Measurements from ENCODE around the gene SLC16A7. TPM values are rescaled to one million over a fixed set of nuclear protein-coding genes. Genes with fewer than 3 reads are reported as not detected.
"Not testable (repeated sequence)": the region's sequence is repeated elsewhere in the genome, so short reads cannot be mapped to it uniquely, and the experiment has no call there.

Gene SLC16A7
- total RNA-seq, 2 donors from 2014 or later: 29.2 to 41.8 TPM

- DNase-seq (ENCODE audit: low spot score in 2 of 2); ATAC-seq; H3K27ac Mint-ChIP-seq: not testable (repeated sequence)
- Mint-ChIP-seq H3K36me3 (peaks cover 39 to 62% of the 10 kb centered on the region in 2 donors), H3K9me3 (peaks cover 11 to 15% of the 10 kb centered on the region in 2 donors)
Measured at GRCh38 chr12:59612823-59613434, 17.1 kb downstream of the SLC16A7 start.

GRCh38 chr12:59615392-59616165 lies 19.8 kb downstream of the SLC16A7 start:
- DNase-seq (ENCODE audit: low spot score in 2 of 2): no peak
- Mint-ChIP-seq H3K36me3 (peaks cover 30 to 40% of the 10 kb centered on the region in 2 donors), H3K27ac (no peak overlapping the region), H3K9me3 (peaks cover 10 to 11% of the 10 kb centered on the region in 2 donors)
- no peak for ATAC-seq

GRCh38 chr12:59619461-59620240 lies 23.8 kb downstream of the SLC16A7 start:
- ATAC-seq: peak; percentile 33 to 51
- Mint-ChIP-seq H3K36me3 (no peaks in the 10 kb centered on the region), H3K27ac (no peak overlapping the region), H3K9me3 (peaks cover 0 to 4% of the 10 kb centered on the region in 2 donors)
- no peak for DNase-seq (ENCODE audit: low spot score in 2 of 2)

GRCh38 chr12:59620326-59620725 lies 24.5 kb downstream of the SLC16A7 start:
- DNase-seq (ENCODE audit: low spot score in 2 of 2) (no peak), ATAC-seq (no peak)
- Mint-ChIP-seq H3K27ac (no peak overlapping the region), H3K36me3 (no peaks in the 10 kb centered on the region), H3K9me3 (peaks cover 0 to 4% of the 10 kb centered on the region in 2 donors)

GRCh38 chr12:59624732-59625460 lies 29.1 kb downstream of the SLC16A7 start:
- ATAC-seq (no peak), DNase-seq (ENCODE audit: low spot score in 2 of 2) (no peak)
- Mint-ChIP-seq H3K36me3 (peaks cover under 1 to 11% of the 10 kb centered on the region in 2 donors), H3K27ac (no peak overlapping the region), H3K9me3 (peaks cover 0 to 7% of the 10 kb centered on the region in 2 donors)

- ATAC-seq (peak; percentile 77 to 82), DNase-seq (ENCODE audit: low spot score in 2 of 2) (no peak)
- Mint-ChIP-seq H3K36me3 (peaks cover 5 to 16% of the 10 kb centered on the region in 2 donors), H3K27ac (peak overlapping the region in 1 of 2 donors; percentile 19), H3K9me3 (peaks cover 0 to 6% of the 10 kb centered on the region in 2 donors)
Measured at GRCh38 chr12:59626382-59626781, 30.6 kb downstream of the SLC16A7 start.

GRCh38 chr12:59627582-59627981 lies 31.8 kb downstream of the SLC16A7 start:
- Mint-ChIP-seq H3K9me3 (peaks cover 3 to 13% of the 10 kb centered on the region in 2 donors), H3K27ac (no peak overlapping the region), H3K36me3 (peaks cover 10 to 28% of the 10 kb centered on the region in 2 donors)
- ATAC-seq (peak; percentile 56 to 81), DNase-seq (ENCODE audit: low spot score in 2 of 2) (no peak)

GRCh38 chr12:59629890-59630289 lies 34.1 kb downstream of the SLC16A7 start:
- peaks cover 10 to 33% of the 10 kb centered on the region in 2 donors for H3K36me3 Mint-ChIP-seq
- no peak for DNase-seq (ENCODE audit: low spot score in 2 of 2)
- no peak overlapping the region for H3K27ac Mint-ChIP-seq
- H3K9me3 Mint-ChIP-seq: peaks cover 3 to 13% of the 10 kb centered on the region in 2 donors
- peak; percentile 34 to 36 for ATAC-seq

- peaks cover 3 to 13% of the 10 kb centered on the region in 2 donors for H3K9me3 Mint-ChIP-seq
- H3K36me3 Mint-ChIP-seq: peaks cover 10 to 31% of the 10 kb centered on the region in 2 donors
- DNase-seq (ENCODE audit: low spot score in 2 of 2) (no peak), ATAC-seq (no peak)
- no peak overlapping the region for H3K27ac Mint-ChIP-seq
Measured at GRCh38 chr12:59632408-59632807, 36.6 kb downstream of the SLC16A7 start.

GRCh38 chr12:59634254-59634653 lies 38.4 kb downstream of the SLC16A7 start:
- DNase-seq (ENCODE audit: low spot score in 2 of 2) (no peak), ATAC-seq (peak in 1 of 2 donors; percentile 35)
- peaks cover 10 to 40% of the 10 kb centered on the region in 2 donors for H3K36me3 Mint-ChIP-seq
- H3K27ac Mint-ChIP-seq: no peak overlapping the region
- H3K9me3 Mint-ChIP-seq: peaks cover 3 to 13% of the 10 kb centered on the region in 2 donors

- Mint-ChIP-seq H3K9me3 (peaks cover 0 to 1% of the 10 kb centered on the region in 2 donors), H3K27ac (peak overlapping the region; percentile 36 to 48), H3K36me3 (peaks cover 2 to 33% of the 10 kb centered on the region in 2 donors)
- ATAC-seq (peak in 1 of 2 donors; percentile 62), DNase-seq (ENCODE audit: low spot score in 2 of 2) (no peak)
Measured at GRCh38 chr12:59636945-59637691, 41.3 kb downstream of the SLC16A7 start.

GRCh38 chr12:59637692-59638070 lies 41.9 kb downstream of the SLC16A7 start:
- H3K9me3 Mint-ChIP-seq: peaks cover 0 to 6% of the 10 kb centered on the region in 2 donors
- DNase-seq (ENCODE audit: low spot score in 2 of 2) (no peak), ATAC-seq (no peak)
- H3K36me3 Mint-ChIP-seq: peaks cover 7 to 33% of the 10 kb centered on the region in 2 donors
- H3K27ac Mint-ChIP-seq: peak overlapping the region; percentile 36 to 48

- Mint-ChIP-seq H3K36me3 (peaks cover 50 to 71% of the 10 kb centered on the region in 2 donors), H3K27ac (no peak overlapping the region), H3K9me3 (peaks cover 16 to 42% of the 10 kb centered on the region in 2 donors)
- DNase-seq (ENCODE audit: low spot score in 2 of 2) (no peak), ATAC-seq (no peak)
Measured at GRCh38 chr12:59643550-59643949, 47.7 kb downstream of the SLC16A7 start.

GRCh38 chr12:59645242-59645641 lies 49.4 kb downstream of the SLC16A7 start:
- no peak for DNase-seq (ENCODE audit: low spot score in 2 of 2)
- peak in 1 of 2 donors; percentile 61 for ATAC-seq
- peaks cover 56 to 71% of the 10 kb centered on the region in 2 donors for H3K36me3 Mint-ChIP-seq
- peaks cover 16 to 49% of the 10 kb centered on the region in 2 donors for H3K9me3 Mint-ChIP-seq
- H3K27ac Mint-ChIP-seq: no peak overlapping the region

- peaks cover 16 to 49% of the 10 kb centered on the region in 2 donors for H3K9me3 Mint-ChIP-seq
- peak in 1 of 2 donors; percentile 44 for ATAC-seq
- H3K36me3 Mint-ChIP-seq: peaks cover 56 to 71% of the 10 kb centered on the region in 2 donors
- no peak for DNase-seq (ENCODE audit: low spot score in 2 of 2)
- peak overlapping the region in 1 of 2 donors; percentile 26 for H3K27ac Mint-ChIP-seq
Measured at GRCh38 chr12:59646636-59647035, 50.8 kb downstream of the SLC16A7 start.

Data from activated naive CD4-positive, alpha-beta T cell treated with anti-CD3 and anti-CD28 coated beads, Interleukin-2, amount 50 U/mL, for 72 hours (primary cell).